C4-2B (cell line): ENCODE results near the gene GAS7.

Experiments
- H3K27ac ChIP-seq: fragments of 450-650 bp; 2 replicates; pipeline ENCODE4 v1.5.1; 2017
- CTCF ChIP-seq: fragments of 450-650 bp; conservative IDR thresholded peaks from 2 replicates; pipeline ENCODE4 v1.5.1; 2017; ENCODE audit warnings: mild to moderate bottlenecking
- ZFX ChIP-seq: fragments of 450-650 bp; IDR thresholded peaks from 2 replicates; pipeline ENCODE4 v1.6.1; 2017

Gene GAS7

GRCh38 chr17:9883451-9883850 lies 315.0 kb downstream of the GAS7 start:
- no peak for TF ChIP-seq CTCF
- H3K27ac ChIP-seq: no peak overlapping the region

GRCh38 chr17:9880582-9880999 lies 317.8 kb downstream of the GAS7 start:
- TF ChIP-seq CTCF: no peak
- TF ChIP-seq ZFX: no peak
- no peak overlapping the region for H3K27ac ChIP-seq

GRCh38 chr17:9878786-9879525 lies 319.4 kb downstream of the GAS7 start:
- H3K27ac ChIP-seq: no peak overlapping the region
- TF ChIP-seq ZFX: no peak
- TF ChIP-seq CTCF: no peak

GRCh38 chr17:9878356-9878755 lies 320.1 kb downstream of the GAS7 start:
- TF ChIP-seq ZFX: no peak
- TF ChIP-seq CTCF: no peak
- H3K27ac ChIP-seq: no peak overlapping the region

GRCh38 chr17:9875441-9875840 lies 323.0 kb downstream of the GAS7 start:
- no peak overlapping the region for H3K27ac ChIP-seq
- no peak for TF ChIP-seq CTCF
- no peak for TF ChIP-seq ZFX

GRCh38 chr17:9874722-9875121 lies 323.7 kb downstream of the GAS7 start:
- peak; percentile 11 for TF ChIP-seq CTCF
- TF ChIP-seq ZFX: no peak
- no peak overlapping the region for H3K27ac ChIP-seq

- TF ChIP-seq CTCF (no peak), ZFX (no peak)
- H3K27ac ChIP-seq: no peak overlapping the region
Measured at GRCh38 chr17:9872852-9873251, 325.6 kb downstream of the GAS7 start.
